Gastroesophageal sphincter (tissue), 3 donors: ENCODE data around the gene GSDMA.

Experiments used
- CTCF ChIP-seq, 4 experiments: fragments of 200-600 bp in 2 of 4; fragments of 450-650 bp in 2 of 4; sonication (generic) in 1 of 4; IDR thresholded peaks; one replicate each; pipeline ENCODE4 v1.5.1; 2017 to 2019; ENCODE audit warnings: antibody characterized with exemption in 4 of 4, mild to moderate bottlenecking in 2 of 4, moderate library complexity in 2 of 4
- EP300 ChIP-seq: sonication (generic); formaldehyde crosslinking; IDR thresholded peaks from one replicate; pipeline ENCODE4 v1.6.1; 2017; ENCODE audit warnings: antibody characterized with exemption, mild to moderate bottlenecking
- POLR2A ChIP-seq, 2 donors: fragments of 450-650 bp; IDR thresholded peaks; one replicate each; pipeline ENCODE4 v1.6.1; 2017; ENCODE audit warnings: antibody characterized with exemption in 2 of 2, mild to moderate bottlenecking in 2 of 2, moderate library complexity in 1 of 2
- POLR2AphosphoS5 ChIP-seq: sonication (generic); formaldehyde crosslinking; IDR thresholded peaks from one replicate; pipeline ENCODE4 v1.6.1; 2017; ENCODE audit warnings: antibody characterized with exemption

- TF ChIP-seq CTCF (IDR thresholded peaks at IDR 0.05) (no peak), EP300 (no peak), POLR2A (IDR thresholded peaks at IDR 0.05) (no peak), POLR2AphosphoS5 (no peak)
Measured at GRCh38 chr17:39921323-39921722, 41.5 kb upstream of the GSDMA start.
